GM19099 (cell line): Measurements from ENCODE around the gene OGA.

ENCODE experiments used
- POLR2A ChIP-seq: IDR thresholded peaks from 3 replicates; pipeline ENCODE4 v1.6.1; 2011; ENCODE audit warnings: low read depth; ENCODE audit not compliant: insufficient read length; ENCODE audit errors: extremely low read depth

Gene OGA

GRCh38 chr10:101818119-101818871 lies at the start of gene OGA:
TSS of gene OGA (minus strand) at chr10:101818444. CDS start at chr10:101818022, 422 bp downstream.
- TF ChIP-seq POLR2A = peak; percentile 96

- TF ChIP-seq POLR2A = no peak
Observed at GRCh38 chr10:101867931-101868330, 49.7 kb upstream of the OGA start.

DNA sequence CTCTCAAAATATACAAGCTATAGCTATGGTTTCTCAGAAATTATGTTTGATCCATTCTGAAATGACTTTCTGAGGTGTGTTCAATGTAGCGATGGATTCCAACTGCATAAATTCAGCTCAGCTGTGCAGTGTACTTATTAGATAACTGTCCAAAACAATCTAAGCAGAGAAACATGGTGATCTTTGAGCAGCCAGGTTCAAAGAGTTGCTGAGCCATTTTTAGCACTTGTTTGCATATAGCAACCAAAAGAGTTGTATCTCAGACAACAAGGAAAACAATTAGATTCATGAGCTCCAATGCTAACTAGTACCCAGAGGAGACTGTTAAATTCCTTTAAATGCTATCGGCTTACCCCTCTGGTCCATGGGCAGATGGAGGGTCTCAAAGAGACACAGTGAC lies 41.3 kb upstream of the OGA start:
- no peak for TF ChIP-seq POLR2A

DNA sequence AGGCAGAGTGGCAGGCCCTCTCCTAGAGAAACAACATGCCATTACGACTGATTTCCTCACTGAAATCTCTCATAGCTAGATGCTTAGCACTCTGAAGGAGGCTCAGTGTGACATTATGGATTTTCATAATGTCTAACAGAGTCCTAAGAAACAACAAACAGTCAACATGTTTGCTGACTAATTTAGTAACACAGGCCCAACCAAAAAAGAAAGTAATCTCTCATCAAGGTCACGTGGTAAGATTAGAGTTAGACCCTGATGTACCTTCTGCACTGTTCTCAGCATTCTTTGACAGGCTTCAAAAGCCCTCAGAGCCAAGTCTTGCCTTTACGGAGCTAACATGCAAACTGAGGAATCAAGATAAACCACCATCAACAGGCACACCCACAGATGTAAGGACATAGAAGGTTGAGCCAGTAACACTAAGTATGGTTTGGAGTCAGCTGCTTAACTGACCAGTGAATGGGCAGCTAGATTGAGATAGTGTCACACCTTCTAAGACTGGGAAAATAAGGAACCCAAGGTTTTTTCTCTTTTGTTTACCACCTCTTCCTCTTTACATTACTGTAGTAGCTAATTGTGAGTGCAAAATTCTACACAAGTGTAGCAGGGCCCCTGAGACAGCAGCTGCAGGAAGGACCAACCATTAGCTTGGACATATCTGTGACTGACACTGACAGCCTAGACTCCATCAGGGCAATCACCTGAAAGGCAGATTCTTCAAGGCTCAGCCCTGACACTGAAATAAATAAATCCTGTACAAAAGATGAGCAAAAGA lies 40.7 kb upstream of the OGA start:
- no peak for TF ChIP-seq POLR2A

- no peak for TF ChIP-seq POLR2A
Observed at GRCh38 chr10:101857802-101858476, 39.7 kb upstream of the OGA start.

GRCh38 chr10:101856626-101857025 lies 38.4 kb upstream of the OGA start:
- TF ChIP-seq POLR2A = no peak

- TF ChIP-seq POLR2A = no peak
Observed at GRCh38 chr10:101851411-101852116, 33.3 kb upstream of the OGA start.

GRCh38 chr10:101850749-101851148 lies 32.5 kb upstream of the OGA start:
- no peak for TF ChIP-seq POLR2A

GRCh38 chr10:101848894-101849351 lies 30.7 kb upstream of the OGA start:
- no peak for TF ChIP-seq POLR2A

GRCh38 chr10:101848408-101848807 lies 30.2 kb upstream of the OGA start:
- no peak for TF ChIP-seq POLR2A

GRCh38 chr10:101845893-101846292 lies 27.6 kb upstream of the OGA start:
- TF ChIP-seq POLR2A = no peak

- TF ChIP-seq POLR2A = no peak
Observed at GRCh38 chr10:101843032-101844021, 25.1 kb upstream of the OGA start, which contains the start of gene KCNIP2. TSS of gene KCNIP2 (minus strand) at chr10:101843800. CDS start at chr10:101843568, 232 bp downstream.

DNA sequence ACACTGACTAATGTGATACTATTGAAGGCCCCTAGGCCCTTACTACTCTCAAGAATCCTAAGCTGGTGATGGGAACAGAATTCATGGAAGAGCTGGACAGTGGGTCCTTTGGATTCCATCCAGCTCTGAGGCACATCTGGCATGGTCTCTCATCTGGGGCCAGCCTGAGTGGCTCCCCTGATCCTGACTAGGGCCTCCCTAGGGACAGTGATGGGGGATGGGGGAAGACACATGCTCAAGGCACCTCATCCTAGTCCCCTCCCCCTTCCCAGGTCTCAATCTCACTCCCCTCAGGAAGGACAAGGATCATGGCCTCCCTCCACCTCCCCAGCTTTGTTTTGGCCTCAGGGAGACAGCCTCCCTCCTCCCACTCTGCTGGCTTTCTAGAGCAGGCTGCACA lies 23.6 kb upstream of the OGA start:
- no peak for TF ChIP-seq POLR2A
